Adrenal gland (tissue), 12 donors: Measurements from ENCODE around the gene SPEM2. TPM values are rescaled to one million over a fixed set of nuclear protein-coding genes. Genes with fewer than 3 reads are reported as not detected.

Experiments used
- DNase-seq, 7 donors: peaks; one replicate each; pipeline ENCODE4 v3.0.0-alpha.2; 2019 to 2020
- H3K27ac ChIP-seq, 5 donors: fragments of 200-600 bp; sonication (generic) in 4 of 5; 1 replicate in 3 of 5; 2 replicates in 2 of 5; pipeline versions ENCODE4 v1.5.1 to v1.8.0; 2016 to 2020; ENCODE audit warnings: mild to moderate bottlenecking in 1 of 5
- H3K27me3 ChIP-seq: fragments of 200-600 bp; 2 replicates; pipeline ENCODE4 v1.8.0; 2021
- H3K36me3 ChIP-seq, 2 donors: fragments of 200-600 bp; replicated peaks in 1 of 2; 1 replicate in 1 of 2; 2 replicates in 1 of 2; pipeline versions ENCODE4 v1.5.1 to v1.8.0; 2018 to 2022
- H3K4me1 ChIP-seq, 2 donors: fragments of 200-600 bp; replicated peaks in 1 of 2; 1 replicate in 1 of 2; 2 replicates in 1 of 2; pipeline versions ENCODE4 v1.5.1 to v1.8.0; 2018 to 2021
- H3K4me3 ChIP-seq, 4 donors: fragments of 200-600 bp; sonication (generic) in 3 of 4; one replicate each; pipeline ENCODE4 v1.5.1; 2016 to 2018
- H3K9me3 ChIP-seq, 3 donors: fragments of 200-600 bp; sonication (generic) in 1 of 3; replicated peaks in 1 of 3; 1 replicate in 2 of 3; 2 replicates in 1 of 3; pipeline versions ENCODE4 v1.5.1 to v1.8.0; 2016 to 2021
- POLR2A ChIP-seq, 2 donors: fragments of 450-650 bp; IDR thresholded peaks; one replicate each; pipeline ENCODE4 v1.6.1; 2017; ENCODE audit warnings: antibody characterized with exemption in 2 of 2, mild to moderate bottlenecking in 2 of 2, moderate library complexity in 1 of 2
- WGBS, 4 donors: extraction: QIAGEN DNeasy Blood & Tissue Kit in 2 of 4; methylation state at CpG; one replicate each; pipeline versions ENCODE4 v1.1.5 to v1.1.7; 2013 to 2017; 5-methylcytosine and 5-hydroxymethylcytosine counted together
- intact Hi-C, 2 donors: fragments of 100-400 bp; cut with DNase I; formaldehyde crosslinking; loops; one replicate each; pipeline versions ENCODE4 v1.14.1 to v1.15.0; 2022 to 2023
- polyA plus RNA-seq, 3 donors: library from polyadenylated mRNA; stranded (reverse); fragments of 200-250 nt in 2 of 3; fragments of 350-450 nt in 1 of 3; fragmentation: Illumina TruSeq in 1 of 3; extraction: RNeasy Lipid Tissue Mini Kit (QIAGEN cat#74804) in 1 of 3; gene quantifications; one replicate each; pipeline ENCODE4 v1.2.3, GENCODE V29; 2013 to 2014
- total RNA-seq, 9 donors: library from RNA; depleted of rRNA in 4 of 9; stranded (reverse); fragments of >200 nt in 4 of 9; fragments of 120-200 nt in 1 of 9; fragmentation: NEBNext Ultra II Directional in 1 of 9; extraction: Animal tissue kit (Norgen Biotek cat#: 25700) in 1 of 9; gene quantifications; one replicate each; pipeline versions ENCODE4 v1.1.0 to v1.2.4, GENCODE V29; 2013 to 2023
- TF ChIP-seq, protein P1 (sequence below), 6 experiments: fragments of 450-650 bp in 4 of 6; fragments of 200-600 bp in 2 of 6; sonication (generic) in 1 of 6; IDR thresholded peaks; 1 replicate in 5 of 6; 2 replicates in 1 of 6; pipeline versions ENCODE4 v1.5.1 to v1.8.0; 2016 to 2021; ENCODE audit warnings: antibody characterized with exemption in 6 of 6, mild to moderate bottlenecking in 2 of 6, moderate library complexity in 1 of 6
- donor health status: healthy with polysubstance abuse.
- donor health status: Bipolar disorder and iron deficiency.
- donor health status: DM: yes; HTN: yes; CAD: no.
- donor health status: DM: no; HTN: no; CAD: no.
- donor health status: DM: no; HTN: no; CAD: no.
- donor health status: DM: yes; HTN: yes; CAD: no.

SPEM2 gene
- total and polyA plus RNA-seq, 12 donors: not detected

DNA sequence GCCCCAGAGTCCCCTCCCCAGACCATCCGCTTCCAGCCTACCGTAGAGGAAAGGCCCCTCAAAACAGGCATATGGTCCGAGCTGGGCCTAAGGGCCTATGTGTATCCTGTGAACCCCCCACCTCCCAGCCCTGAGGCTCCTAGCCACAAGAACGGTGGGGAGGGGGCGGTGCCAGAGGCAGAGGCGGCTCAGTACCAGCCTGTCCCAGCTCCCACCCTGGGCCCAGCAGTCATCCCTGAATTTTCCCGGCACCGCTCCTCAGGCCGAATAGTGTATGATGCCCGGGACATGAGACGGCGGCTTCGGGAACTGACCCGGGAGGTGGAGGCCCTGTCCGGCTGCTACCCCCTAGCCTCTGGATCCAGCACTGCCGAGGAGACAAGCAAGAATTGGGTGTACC, 4.2 kb upstream of the SPEM2 start:
- no peaks in the 10 kb centered on the region for H3K36me3 ChIP-seq
- H3K27me3 ChIP-seq: no peaks in the 10 kb centered on the region
- intact Hi-C loops: no loop called here
- no peak overlapping the region for H3K27ac ChIP-seq
- no peaks in the 10 kb centered on the region for H3K4me1 ChIP-seq
- DNase-seq: no peak
- H3K9me3 ChIP-seq: no peaks in the 10 kb centered on the region
- TF ChIP-seq POLR2A (IDR thresholded peaks at IDR 0.05): no peak
- TF ChIP-seq, protein P1, sequence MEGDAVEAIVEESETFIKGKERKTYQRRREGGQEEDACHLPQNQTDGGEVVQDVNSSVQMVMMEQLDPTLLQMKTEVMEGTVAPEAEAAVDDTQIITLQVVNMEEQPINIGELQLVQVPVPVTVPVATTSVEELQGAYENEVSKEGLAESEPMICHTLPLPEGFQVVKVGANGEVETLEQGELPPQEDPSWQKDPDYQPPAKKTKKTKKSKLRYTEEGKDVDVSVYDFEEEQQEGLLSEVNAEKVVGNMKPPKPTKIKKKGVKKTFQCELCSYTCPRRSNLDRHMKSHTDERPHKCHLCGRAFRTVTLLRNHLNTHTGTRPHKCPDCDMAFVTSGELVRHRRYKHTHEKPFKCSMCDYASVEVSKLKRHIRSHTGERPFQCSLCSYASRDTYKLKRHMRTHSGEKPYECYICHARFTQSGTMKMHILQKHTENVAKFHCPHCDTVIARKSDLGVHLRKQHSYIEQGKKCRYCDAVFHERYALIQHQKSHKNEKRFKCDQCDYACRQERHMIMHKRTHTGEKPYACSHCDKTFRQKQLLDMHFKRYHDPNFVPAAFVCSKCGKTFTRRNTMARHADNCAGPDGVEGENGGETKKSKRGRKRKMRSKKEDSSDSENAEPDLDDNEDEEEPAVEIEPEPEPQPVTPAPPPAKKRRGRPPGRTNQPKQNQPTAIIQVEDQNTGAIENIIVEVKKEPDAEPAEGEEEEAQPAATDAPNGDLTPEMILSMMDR (IDR thresholded peaks at IDR 0.05): no peak
- WGBS, 4 donors: 77 to 96% (median 93%) methylated on average over 2 to 16 of the region's 16 CpGs
- H3K4me3 ChIP-seq: no peak overlapping the region

DNA sequence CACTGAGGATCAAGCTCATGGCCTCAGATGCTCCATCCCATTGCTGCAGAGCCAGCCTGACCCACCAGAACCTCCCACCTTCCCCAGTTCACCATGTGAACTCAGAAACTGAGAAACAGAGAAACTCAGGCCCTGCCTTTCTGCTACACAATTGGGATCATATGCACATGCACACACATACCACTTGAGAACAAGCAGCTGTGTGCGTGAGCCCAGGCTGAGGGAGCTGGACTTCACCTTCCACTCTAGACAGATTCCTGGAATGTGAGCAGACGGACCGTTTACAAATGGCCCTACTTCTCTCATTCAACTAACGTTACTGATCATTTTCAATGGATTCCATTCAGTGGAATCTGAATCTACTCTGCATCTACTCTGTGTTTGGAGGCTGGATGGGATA, 1.7 kb upstream of the SPEM2 start:
- intact Hi-C loops: no loop called here
- DNase-seq: no peak
- Histone ChIP-seq H3K4me3 (no peak overlapping the region), H3K4me1 (no peaks in the 10 kb centered on the region), H3K9me3 (no peaks in the 10 kb centered on the region), H3K36me3 (no peaks in the 10 kb centered on the region), H3K27me3 (no peaks in the 10 kb centered on the region), H3K27ac (no peak overlapping the region)
- 57 to 74% (median 70%) methylated on average over 4 of the region's 4 CpGs for WGBS, 4 donors
- no peak for TF ChIP-seq POLR2A (IDR thresholded peaks at IDR 0.05)
- TF ChIP-seq, protein P1 (IDR thresholded peaks at IDR 0.05): no peak

DNA sequence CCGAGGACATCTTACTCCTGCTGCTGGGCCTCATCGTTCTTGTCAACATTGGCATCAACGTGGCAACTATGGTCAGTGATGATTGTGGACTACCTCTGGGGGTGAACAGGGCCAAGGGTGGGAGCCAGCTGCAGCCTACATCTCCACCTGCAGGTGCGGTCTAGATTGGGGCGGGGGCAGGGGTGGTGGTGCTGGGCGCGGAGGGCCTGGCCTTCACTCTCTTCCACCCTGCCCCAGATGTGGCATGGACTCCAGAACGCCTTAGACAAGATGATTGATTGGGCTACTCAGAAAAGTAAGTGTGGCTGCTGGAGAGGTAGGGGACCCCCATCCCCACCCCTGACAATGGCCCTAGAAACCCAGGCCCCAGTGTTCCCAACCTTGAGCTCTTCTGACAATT, 340 bp downstream of the SPEM2 start:
- no peaks in the 10 kb centered on the region for H3K9me3 ChIP-seq
- H3K27me3 ChIP-seq: no peaks in the 10 kb centered on the region
- 84 to 89% (median 86%) methylated on average over 6 to 8 of the region's 8 CpGs for WGBS, 4 donors
- H3K27ac ChIP-seq: no peak overlapping the region
- intact Hi-C loops: no loop called here
- no peak for DNase-seq
- H3K4me1 ChIP-seq: no peaks in the 10 kb centered on the region
- no peaks in the 10 kb centered on the region for H3K36me3 ChIP-seq
- no peak overlapping the region for H3K4me3 ChIP-seq
- TF ChIP-seq, protein P1 (IDR thresholded peaks at IDR 0.05): no peak
- no peak for TF ChIP-seq POLR2A (IDR thresholded peaks at IDR 0.05)

DNA sequence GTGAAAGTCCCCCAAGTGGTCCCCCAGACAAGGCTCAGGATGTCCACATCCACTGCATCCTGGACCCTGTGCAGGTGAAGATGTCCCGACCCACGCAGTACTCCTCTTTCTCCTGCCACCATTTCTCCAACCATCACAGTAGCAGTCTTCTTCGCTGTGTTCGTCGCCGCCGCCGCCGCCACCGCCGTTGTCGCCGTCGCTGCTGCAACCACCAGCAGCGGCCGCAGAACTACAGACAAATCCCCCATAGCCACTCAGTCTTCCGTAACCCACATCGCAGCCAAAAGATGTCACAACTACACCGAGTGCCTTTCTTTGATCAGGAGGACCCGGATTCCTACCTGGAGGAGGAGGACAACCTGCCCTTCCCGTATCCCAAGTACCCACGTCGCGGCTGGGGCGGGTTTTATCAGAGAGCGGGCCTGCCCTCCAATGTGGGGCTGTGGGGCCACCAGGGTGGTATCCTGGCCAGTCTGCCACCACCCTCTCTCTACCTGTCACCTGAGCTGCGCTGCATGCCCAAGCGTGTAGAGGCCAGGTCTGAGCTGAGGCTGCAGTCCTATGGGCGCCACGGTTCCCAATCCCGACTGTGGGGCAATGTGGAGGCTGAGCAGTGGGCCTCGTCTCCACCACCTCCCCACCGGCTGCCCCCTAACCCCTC, 917 bp downstream of the SPEM2 start:
- Histone ChIP-seq H3K36me3 (no peaks in the 10 kb centered on the region), H3K4me3 (no peak overlapping the region), H3K9me3 (no peaks in the 10 kb centered on the region), H3K27ac (no peak overlapping the region), H3K4me1 (no peaks in the 10 kb centered on the region), H3K27me3 (no peaks in the 10 kb centered on the region)
- intact Hi-C loops: no loop called here
- no peak for DNase-seq
- no peak for TF ChIP-seq POLR2A (IDR thresholded peaks at IDR 0.05)
- TF ChIP-seq, protein P1 (IDR thresholded peaks at IDR 0.05): no peak
- 92 to 95% (median 94%) methylated on average over 23 to 33 of the region's 33 CpGs for WGBS, 4 donors
